Measurements from ENCODE around the gene RYR2. TPM values are rescaled to one million over a fixed set of nuclear protein-coding genes. Genes with fewer than 3 reads are reported as not detected.
"Not testable (repeated sequence)": the region's sequence is repeated elsewhere in the genome, so short reads cannot be mapped to it uniquely, and the experiment has no call there.

The RYR2 gene
- total and polyA plus RNA-seq, 7 donors: under 0.01 to 22.4 (median 6.1) TPM

- H3K4me3 ChIP-seq: no peak overlapping the region
- intact Hi-C loops (cut with DNase I): no loop called here
- no peaks in the 10 kb centered on the region for H3K36me3 ChIP-seq
- no peak for DNase-seq
- peaks cover 0 to 2% (median 0%) of the 10 kb centered on the region in 4 donors for H3K9me3 ChIP-seq
- H3K27ac ChIP-seq: no peak overlapping the region
- H3K4me1 ChIP-seq: no peaks in the 10 kb centered on the region
- 86 to 92% methylated on average over 6 of the region's 6 CpGs for WGBS, 2 donors
- no peak for TF ChIP-seq POLR2A (IDR thresholded peaks at IDR 0.05)
- no peaks in the 10 kb centered on the region for H3K27me3 ChIP-seq
Observed at GRCh38 chr1:237838904-237839534, 797.0 kb downstream of the RYR2 start.

GRCh38 chr1:237841485-237841884 lies 799.5 kb downstream of the RYR2 start:
- Histone ChIP-seq H3K27me3 (no peaks in the 10 kb centered on the region), H3K4me3 (no peak overlapping the region), H3K4me1 (no peaks in the 10 kb centered on the region), H3K27ac (no peak overlapping the region), H3K36me3 (no peaks in the 10 kb centered on the region), H3K9me3 (peaks cover 0 to 2% (median 0%) of the 10 kb centered on the region in 4 donors)
- TF ChIP-seq POLR2AphosphoS5 (IDR thresholded peaks at IDR 0.05) (no peak), POLR2A (IDR thresholded peaks at IDR 0.05) (no peak), EP300 (IDR thresholded peaks at IDR 0.05) (no peak), CTCF (IDR thresholded peaks at IDR 0.05) (no peak)
- WGBS, 2 donors: 61 to 74% methylated on average over 3 of the region's 3 CpGs
- no peak for DNase-seq
- intact Hi-C loops (cut with DNase I): no loop called here

GRCh38 chr1:237843516-237843915 lies 801.5 kb downstream of the RYR2 start:
- H3K4me1 ChIP-seq; intact Hi-C loops (cut with DNase I); DNase-seq; H3K4me3 ChIP-seq; H3K36me3 ChIP-seq; H3K27ac ChIP-seq; H3K9me3 ChIP-seq; H3K27me3 ChIP-seq: not testable (repeated sequence)
- WGBS, 2 donors: 89 to 91% methylated on average over 3 of the region's 3 CpGs

- WGBS, 2 donors: 14 to 24% methylated on average over 6 of the region's 6 CpGs
- H3K27me3 ChIP-seq: no peaks in the 10 kb centered on the region
- TF ChIP-seq CTCF (IDR thresholded peaks at IDR 0.05): peak in 1 of 4 experiments; percentile 28
- no peak for TF ChIP-seq EP300 (IDR thresholded peaks at IDR 0.05)
- H3K36me3 ChIP-seq: no peaks in the 10 kb centered on the region
- H3K27ac ChIP-seq: no peak overlapping the region
- no peak for DNase-seq
- no peak overlapping the region for H3K4me3 ChIP-seq
- no peaks in the 10 kb centered on the region for H3K9me3 ChIP-seq
- intact Hi-C loops (cut with DNase I): no loop called here
- H3K4me1 ChIP-seq: no peaks in the 10 kb centered on the region
Observed at GRCh38 chr1:237851210-237851845, 809.3 kb downstream of the RYR2 start.

GRCh38 chr1:237852342-237852741 lies 810.4 kb downstream of the RYR2 start:
- Histone ChIP-seq H3K4me1 (no peaks in the 10 kb centered on the region), H3K4me3 (no peak overlapping the region), H3K27me3 (no peaks in the 10 kb centered on the region), H3K9me3 (no peaks in the 10 kb centered on the region), H3K36me3 (no peaks in the 10 kb centered on the region), H3K27ac (no peak overlapping the region)
- DNase-seq: no peak
- WGBS, 2 donors: 19 to 51% methylated on average over 3 of the region's 3 CpGs
- intact Hi-C loops (cut with DNase I): no loop called here
- no peak for TF ChIP-seq POLR2AphosphoS5 (IDR thresholded peaks at IDR 0.05)
- TF ChIP-seq EP300 (IDR thresholded peaks at IDR 0.05): no peak
- TF ChIP-seq CTCF (IDR thresholded peaks at IDR 0.05): no peak
- TF ChIP-seq POLR2A (IDR thresholded peaks at IDR 0.05): no peak

- WGBS, 2 donors: 90 to 92% methylated on average over 7 of the region's 7 CpGs
Observed at GRCh38 chr1:237857455-237857854, 815.5 kb downstream of the RYR2 start.

More at GRCh38 chr1:237857455-237857854, 815.5 kb downstream of the RYR2 start:
- Histone ChIP-seq H3K27ac (no peak overlapping the region), H3K27me3 (no peaks in the 10 kb centered on the region), H3K4me3 (no peak overlapping the region), H3K36me3 (no peaks in the 10 kb centered on the region), H3K9me3 (no peaks in the 10 kb centered on the region), H3K4me1 (no peaks in the 10 kb centered on the region)
- no peak for DNase-seq
- no peak for TF ChIP-seq POLR2AphosphoS5 (IDR thresholded peaks at IDR 0.05)
- TF ChIP-seq EP300 (IDR thresholded peaks at IDR 0.05): no peak
- no peak for TF ChIP-seq CTCF (IDR thresholded peaks at IDR 0.05)
- TF ChIP-seq POLR2A (IDR thresholded peaks at IDR 0.05): no peak
- intact Hi-C loops (cut with DNase I): no loop called here
